ENCODE data around the gene DISP2. TPM values are rescaled to one million over a fixed set of nuclear protein-coding genes. Genes with fewer than 3 reads are reported as not detected.

Gene DISP2
- total RNA-seq, 6 experiments from 2014 or later, result 0.06 to 0.71 (median 0.16) TPM

DNA sequence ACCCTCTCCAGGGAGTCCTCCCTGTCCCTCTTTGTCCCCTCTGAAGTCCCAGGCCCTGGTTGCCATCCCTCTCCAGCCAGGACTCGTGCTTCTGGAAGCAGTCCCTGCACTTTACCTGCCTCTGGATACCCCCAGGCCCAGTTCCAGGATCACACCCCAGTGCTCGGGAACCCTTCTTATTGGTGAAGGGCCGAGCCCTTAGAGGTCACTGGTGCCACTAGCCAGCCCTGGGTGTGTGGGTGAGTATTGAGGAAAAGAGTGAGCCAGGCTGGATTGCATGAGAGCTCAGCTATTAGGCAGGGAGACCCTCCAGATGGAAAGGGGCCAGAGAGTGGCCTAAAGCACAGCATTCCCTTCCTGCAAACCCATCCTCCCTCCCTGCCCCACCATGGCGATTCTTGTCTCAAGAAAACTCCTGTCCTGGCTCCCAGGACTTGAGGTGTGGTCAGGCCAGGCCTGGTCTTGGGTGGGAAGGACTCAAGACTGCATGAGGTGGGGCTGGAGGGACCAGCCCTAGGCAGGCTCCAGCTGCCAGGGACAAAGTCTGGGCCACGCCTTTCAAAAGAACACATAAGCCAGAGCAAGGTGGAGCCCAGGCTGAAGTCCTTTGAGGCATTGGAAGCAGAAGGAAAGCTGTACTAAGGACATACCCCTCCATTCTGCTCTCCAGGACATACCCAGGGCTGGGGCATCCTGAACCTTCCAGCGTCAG, 12.0 kb upstream of the DISP2 start:
- H3K9me3 ChIP-seq, result no peaks in the 10 kb centered on the region
- no peak for ATAC-seq
- intact Hi-C loops (cut with DNase I), result loop anchor here in 1 of 2 donors (10.0 kb wide), 1 partner anchor 79 kb away; no protein-coding TSS in a partner anchor

DNA sequence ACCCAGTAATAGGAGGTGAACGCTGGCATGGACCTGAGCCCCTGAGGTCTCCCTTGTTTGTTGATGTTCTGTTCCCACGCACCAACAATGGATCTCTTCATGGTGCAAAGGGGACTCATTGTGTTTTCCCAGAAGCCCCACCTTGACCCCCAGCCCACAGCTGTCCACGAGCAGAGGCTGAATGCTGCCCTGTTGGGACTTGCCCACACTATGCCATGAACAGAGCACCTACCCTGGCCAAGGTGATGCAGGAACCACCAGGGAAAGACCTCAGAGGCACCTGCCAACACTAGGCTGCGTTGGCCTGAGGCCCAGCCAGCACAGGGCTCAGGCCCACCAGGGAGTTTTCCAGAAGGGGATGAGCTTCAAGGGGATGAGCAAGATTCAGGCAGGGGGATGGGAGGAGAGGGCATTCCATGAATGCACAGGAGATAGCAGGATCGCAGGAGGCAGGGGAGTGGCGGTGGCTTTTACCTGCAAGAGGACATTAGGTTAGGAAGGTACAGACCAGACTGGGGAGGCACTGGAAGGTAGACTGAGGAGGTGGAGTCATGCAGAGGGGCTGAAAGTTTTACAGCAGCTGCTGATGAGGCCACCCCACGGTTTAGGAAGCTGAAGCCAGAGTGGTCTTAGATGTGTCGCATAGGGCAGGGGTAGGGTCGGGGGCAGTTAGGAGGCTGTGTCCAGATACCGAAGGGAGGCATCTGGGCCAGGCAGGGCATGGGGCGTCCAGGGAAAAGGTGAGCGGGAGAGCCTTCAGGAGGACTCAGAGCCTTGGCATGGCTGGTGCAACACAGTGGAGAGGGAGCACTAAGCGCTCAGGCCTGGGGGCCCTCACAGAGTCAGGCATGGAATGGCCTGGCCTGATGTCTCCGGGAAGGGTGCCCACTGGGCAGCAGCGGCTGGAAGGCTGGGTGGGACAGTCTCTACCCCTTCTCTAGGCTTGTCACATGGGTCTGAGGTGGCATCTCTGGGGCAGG, 11.2 kb upstream of the DISP2 start:
- Histone ChIP-seq H3K27ac (no peak overlapping the region), H3K27me3 (no peaks in the 10 kb centered on the region), H3K36me3 (no peaks in the 10 kb centered on the region), H3K9me3 (no peaks in the 10 kb centered on the region), H3K4me3 (no peak overlapping the region), H3K4me1 (no peaks in the 10 kb centered on the region)
- DNase-seq, result no peak
- intact Hi-C loops (cut with DNase I), result loop anchor here in 1 of 2 donors (10.0 kb wide), 1 partner anchor 78 kb away; no protein-coding TSS in a partner anchor
- no peak for ATAC-seq
- TF ChIP-seq, protein P1, sequence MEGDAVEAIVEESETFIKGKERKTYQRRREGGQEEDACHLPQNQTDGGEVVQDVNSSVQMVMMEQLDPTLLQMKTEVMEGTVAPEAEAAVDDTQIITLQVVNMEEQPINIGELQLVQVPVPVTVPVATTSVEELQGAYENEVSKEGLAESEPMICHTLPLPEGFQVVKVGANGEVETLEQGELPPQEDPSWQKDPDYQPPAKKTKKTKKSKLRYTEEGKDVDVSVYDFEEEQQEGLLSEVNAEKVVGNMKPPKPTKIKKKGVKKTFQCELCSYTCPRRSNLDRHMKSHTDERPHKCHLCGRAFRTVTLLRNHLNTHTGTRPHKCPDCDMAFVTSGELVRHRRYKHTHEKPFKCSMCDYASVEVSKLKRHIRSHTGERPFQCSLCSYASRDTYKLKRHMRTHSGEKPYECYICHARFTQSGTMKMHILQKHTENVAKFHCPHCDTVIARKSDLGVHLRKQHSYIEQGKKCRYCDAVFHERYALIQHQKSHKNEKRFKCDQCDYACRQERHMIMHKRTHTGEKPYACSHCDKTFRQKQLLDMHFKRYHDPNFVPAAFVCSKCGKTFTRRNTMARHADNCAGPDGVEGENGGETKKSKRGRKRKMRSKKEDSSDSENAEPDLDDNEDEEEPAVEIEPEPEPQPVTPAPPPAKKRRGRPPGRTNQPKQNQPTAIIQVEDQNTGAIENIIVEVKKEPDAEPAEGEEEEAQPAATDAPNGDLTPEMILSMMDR (IDR thresholded peaks at IDR 0.05), result no peak
- no peak for TF ChIP-seq POLR2A (IDR thresholded peaks at IDR 0.05)
- WGBS (ENCODE audit: insufficient coverage, low coverage, low lambda C conversion rate, missing lambda C conversion rate), result 87% methylated on average over 5 of the region's 15 CpGs

More for the DNA sequence above, 12.0 kb upstream of the DISP2 start:
- TF ChIP-seq, protein P1 (IDR thresholded peaks at IDR 0.05), result no peak
- no peak for TF ChIP-seq POLR2A (IDR thresholded peaks at IDR 0.05)
- Histone ChIP-seq H3K4me3 (no peak overlapping the region), H3K4me1 (peaks cover 0 to 5% (median 1%) of the 10 kb centered on the region in 4 donors), H3K36me3 (no peaks in the 10 kb centered on the region), H3K27me3 (no peaks in the 10 kb centered on the region), H3K27ac (no peak overlapping the region)
- no peak for DNase-seq
- WGBS (ENCODE audit: insufficient coverage, low coverage, low lambda C conversion rate, missing lambda C conversion rate), result 77% methylated on average over 4 of the region's 6 CpGs

DNA sequence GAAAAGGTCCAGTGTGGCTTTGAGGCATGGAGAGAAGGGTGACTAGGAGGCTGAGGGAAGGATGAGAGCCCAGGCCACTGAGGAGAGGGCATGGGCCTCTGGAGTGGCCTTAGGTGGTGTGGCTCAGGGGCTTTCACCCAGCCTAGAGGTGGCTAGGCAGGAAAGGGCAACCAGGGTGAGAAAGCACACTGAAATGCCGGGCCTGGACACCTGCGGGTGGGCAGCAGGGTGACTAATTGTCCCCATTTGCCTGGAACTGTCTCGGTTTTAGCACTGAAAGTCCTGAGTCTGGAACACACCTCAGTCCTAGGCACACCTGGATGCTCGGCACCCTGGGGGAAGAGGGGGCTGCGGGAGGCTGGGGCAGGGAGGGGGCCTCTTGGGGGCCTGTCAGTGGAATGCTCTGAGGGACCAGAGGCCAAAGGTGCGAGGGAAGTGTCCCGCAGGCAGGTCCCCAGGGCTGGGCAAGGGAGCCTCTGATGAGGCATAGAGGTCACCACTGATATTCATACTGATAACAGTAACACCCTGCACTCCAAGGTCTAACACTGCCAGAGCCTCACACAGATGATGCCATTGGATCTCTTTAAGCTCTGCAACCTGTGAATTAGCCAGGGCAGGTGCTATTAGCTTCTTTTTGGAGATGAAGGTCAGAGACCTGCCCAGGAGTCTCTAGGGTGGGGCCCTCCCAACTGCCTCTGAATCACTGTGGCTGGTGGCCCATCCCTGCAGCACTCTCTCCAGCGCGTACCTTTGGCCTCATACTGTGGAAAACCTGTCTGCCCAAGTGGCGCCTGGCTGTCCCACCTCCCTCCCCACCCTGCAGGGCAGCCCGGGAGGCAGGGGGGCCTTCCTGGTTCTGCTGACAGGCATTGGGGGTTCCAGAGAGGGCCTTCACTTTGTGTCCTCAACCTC, 10.2 kb upstream of the DISP2 start:
- Histone ChIP-seq H3K27me3 (no peaks in the 10 kb centered on the region), H3K4me3 (no peak overlapping the region), H3K9me3 (no peaks in the 10 kb centered on the region), H3K4me1 (no peaks in the 10 kb centered on the region), H3K36me3 (no peaks in the 10 kb centered on the region), H3K27ac (no peak overlapping the region)
- WGBS (ENCODE audit: insufficient coverage, low coverage, low lambda C conversion rate, missing lambda C conversion rate), result 90% methylated on average over 3 of the region's 11 CpGs
- ATAC-seq (no peak), DNase-seq (no peak)
- intact Hi-C loops (cut with DNase I), result loop anchor here in 1 of 2 donors (10.0 kb wide), 1 partner anchor 77 kb away; no protein-coding TSS in a partner anchor
- TF ChIP-seq, protein P1 (IDR thresholded peaks at IDR 0.05), result no peak
- no peak for TF ChIP-seq POLR2A (IDR thresholded peaks at IDR 0.05)

DNA sequence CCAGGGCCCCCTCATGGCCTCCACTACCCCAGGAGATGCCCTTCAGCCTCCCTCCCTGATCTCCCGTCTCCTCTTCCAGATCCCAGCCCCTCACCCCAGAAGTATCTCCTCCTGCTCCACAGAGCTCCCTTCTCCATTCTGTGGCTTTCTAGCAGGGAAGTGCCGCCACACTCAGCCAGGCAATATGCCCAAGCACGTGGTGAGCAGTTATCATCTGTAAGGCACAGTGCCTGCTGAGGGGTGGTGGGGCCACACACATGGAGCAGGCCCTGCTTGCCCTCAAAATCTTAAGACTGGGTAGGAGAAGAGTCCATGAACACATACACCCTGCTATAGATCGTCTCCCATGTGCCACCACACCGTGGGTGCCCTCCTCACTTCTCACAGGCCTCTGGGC, 9.5 kb upstream of the DISP2 start:
- Histone ChIP-seq H3K4me3 (no peak overlapping the region), H3K36me3 (no peaks in the 10 kb centered on the region), H3K4me1 (peaks cover 0 to 5% (median 2%) of the 10 kb centered on the region in 4 donors), H3K27ac (no peak overlapping the region), H3K27me3 (no peaks in the 10 kb centered on the region), H3K9me3 (no peaks in the 10 kb centered on the region)
- TF ChIP-seq POLR2A (IDR thresholded peaks at IDR 0.05), result no peak
- TF ChIP-seq, protein P1 (IDR thresholded peaks at IDR 0.05), result no peak
- DNase-seq (no peak), ATAC-seq (no peak)
- intact Hi-C loops (cut with DNase I), result loop anchor here in 1 of 2 donors (10.0 kb wide), 1 partner anchor 76 kb away; no protein-coding TSS in a partner anchor
- no CpG with 5 or more reads among the region's 5 CpGs for WGBS (ENCODE audit: insufficient coverage, low coverage, low lambda C conversion rate, missing lambda C conversion rate)
